ENCODE results near the gene SLC25A13. TPM values are rescaled to one million over a fixed set of nuclear protein-coding genes. Genes with fewer than 3 reads are reported as not detected.
A peak's percentile ranks its signal among the peaks of the same experiment; 100 is the strongest.

The SLC25A13 gene
- total and polyA plus RNA-seq, 3 experiments from 2014 or later = 9.7 to 13.8 (median 10.8) TPM

DNA sequence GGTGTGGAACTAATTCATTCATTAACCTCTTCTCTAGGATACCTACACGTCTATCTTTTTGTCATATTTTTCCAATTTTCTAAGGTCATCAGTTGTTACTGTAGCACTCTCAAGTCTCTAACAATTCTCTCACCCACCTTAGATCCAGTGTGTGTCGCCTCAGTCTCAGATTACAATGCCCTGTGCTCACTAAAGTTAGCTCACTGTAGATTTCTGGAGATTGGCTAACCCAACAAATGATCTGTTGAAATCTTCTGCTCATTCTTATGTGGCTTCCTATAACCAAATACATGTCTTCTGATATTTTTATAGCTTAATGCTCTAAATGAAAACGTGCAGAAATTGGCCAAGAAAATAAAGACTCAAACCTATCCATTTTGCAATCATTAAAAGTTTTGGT is 142.6 kb downstream of the SLC25A13 start:
- Mint-ChIP-seq H3K4me1 (no peaks in the 10 kb centered on the region), H3K27ac (no peak overlapping the region), H3K9me3 (no peaks in the 10 kb centered on the region), H3K27me3 (no peaks in the 10 kb centered on the region), H3K36me3 (peaks cover 8 to 41% (median 23%) of the 10 kb centered on the region in 3 donors), H3K4me3 (no peak overlapping the region)
- Histone ChIP-seq H3K27me3 (ENCODE audit: insufficient read depth, low read length, poor library complexity, severe bottlenecking) (no peaks in the 10 kb centered on the region), H3K36me3 (ENCODE audit: insufficient read depth, low read length) (no peaks in the 10 kb centered on the region), H3K9me3 (ENCODE audit: low read length) (no peaks in the 10 kb centered on the region), H3K4me1 (ENCODE audit: insufficient read depth, low read length) (no peaks in the 10 kb centered on the region), H3K4me3 (ENCODE audit: low read length) (no peak overlapping the region), H3K27ac (ENCODE audit: low read depth, low read length) (no peak overlapping the region)
- no peak for DNase-seq
- CTCF ChIA-PET = no interaction called here
- POLR2A ChIA-PET = no interaction called here

DNA sequence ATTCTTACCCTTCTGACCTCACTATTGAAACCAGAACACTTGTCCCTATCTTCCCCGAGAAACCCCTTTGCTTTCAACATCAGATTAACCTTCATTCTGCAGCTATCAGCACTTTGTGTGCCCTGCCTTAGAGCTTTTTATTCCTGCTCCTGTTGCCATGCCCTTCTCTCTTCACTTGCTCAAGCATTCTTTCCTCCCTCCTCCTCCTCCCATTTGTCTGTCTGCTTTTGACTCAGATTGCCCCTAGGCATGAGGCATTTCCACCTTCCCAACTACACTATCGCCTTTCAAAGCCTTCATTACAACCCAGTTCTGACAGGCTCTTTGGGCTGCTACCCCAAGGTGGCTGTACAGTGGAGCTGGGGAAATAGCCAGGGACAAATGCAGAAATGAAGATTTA is 143.3 kb downstream of the SLC25A13 start:
- Histone ChIP-seq H3K27ac (ENCODE audit: low read depth, low read length) (no peak overlapping the region), H3K27me3 (ENCODE audit: insufficient read depth, low read length, poor library complexity, severe bottlenecking) (no peaks in the 10 kb centered on the region), H3K9me3 (ENCODE audit: low read length) (no peaks in the 10 kb centered on the region), H3K4me3 (ENCODE audit: low read length) (no peak overlapping the region), H3K4me1 (ENCODE audit: insufficient read depth, low read length) (no peaks in the 10 kb centered on the region), H3K36me3 (ENCODE audit: insufficient read depth, low read length) (no peaks in the 10 kb centered on the region)
- H3K27me3 Mint-ChIP-seq = no peaks in the 10 kb centered on the region
- no peak overlapping the region for H3K27ac Mint-ChIP-seq
- H3K36me3 Mint-ChIP-seq = peaks cover 2 to 34% (median 17%) of the 10 kb centered on the region in 3 donors
- no peaks in the 10 kb centered on the region for H3K4me1 Mint-ChIP-seq
- POLR2A ChIA-PET = no interaction called here
- CTCF ChIA-PET = no interaction called here
- no peaks in the 10 kb centered on the region for H3K9me3 Mint-ChIP-seq
- DNase-seq = no peak
- H3K4me3 Mint-ChIP-seq = no peak overlapping the region

DNA sequence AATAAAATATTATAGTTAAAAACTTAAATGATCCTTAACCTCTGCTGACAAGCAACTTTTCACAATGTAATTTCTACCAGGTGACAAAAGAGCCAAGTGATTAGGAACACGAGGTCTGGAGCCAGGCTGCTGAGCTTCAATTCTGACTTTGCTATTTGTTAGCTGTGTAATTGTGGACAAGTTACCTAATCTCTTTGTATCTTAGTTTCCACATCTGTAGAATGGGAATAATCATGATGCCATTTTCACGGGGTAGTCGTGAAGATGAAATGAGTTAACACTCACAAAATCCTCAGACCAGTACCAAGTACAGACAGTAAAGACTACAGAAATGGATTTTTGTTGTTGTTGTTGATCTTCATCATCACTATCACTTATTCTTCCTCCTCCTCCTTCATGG is 144.5 kb downstream of the SLC25A13 start:
- CTCF ChIA-PET = no interaction called here
- no peak overlapping the region for H3K27ac ChIP-seq (ENCODE audit: low read depth, low read length)
- H3K27me3 ChIP-seq (ENCODE audit: insufficient read depth, low read length, poor library complexity, severe bottlenecking) = no peaks in the 10 kb centered on the region
- H3K36me3 ChIP-seq (ENCODE audit: insufficient read depth, low read length) = no peaks in the 10 kb centered on the region
- H3K9me3 ChIP-seq (ENCODE audit: low read length) = no peaks in the 10 kb centered on the region
- Mint-ChIP-seq H3K27me3 (no peaks in the 10 kb centered on the region), H3K27ac (no peak overlapping the region), H3K9me3 (no peaks in the 10 kb centered on the region), H3K36me3 (peaks cover 0 to 29% (median 7%) of the 10 kb centered on the region in 3 donors), H3K4me1 (no peaks in the 10 kb centered on the region), H3K4me3 (no peak overlapping the region)
- H3K4me1 ChIP-seq (ENCODE audit: insufficient read depth, low read length) = no peaks in the 10 kb centered on the region
- H3K4me3 ChIP-seq (ENCODE audit: low read length) = no peak overlapping the region
- no peak for DNase-seq
- POLR2A ChIA-PET = no interaction called here

DNA sequence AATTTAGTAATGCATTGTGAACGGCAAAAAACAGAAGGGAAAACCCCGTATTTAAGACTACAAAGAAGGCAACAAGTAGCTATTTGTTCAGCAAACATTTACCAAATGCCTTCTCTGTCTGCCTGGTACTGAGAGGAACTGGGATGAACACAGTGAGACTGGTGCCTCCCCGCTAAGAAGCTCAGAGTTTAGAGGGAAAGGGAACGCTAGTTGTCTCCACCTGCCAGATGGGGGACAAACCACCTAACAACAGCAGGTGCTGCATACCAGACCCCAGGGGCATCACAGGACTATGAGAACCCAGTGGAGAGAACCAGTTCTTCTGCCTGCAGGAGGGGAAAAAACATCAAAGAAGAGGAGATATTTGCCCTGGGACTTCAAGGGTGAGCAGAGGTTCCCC is 147.1 kb downstream of the SLC25A13 start:
- no peaks in the 10 kb centered on the region for H3K9me3 Mint-ChIP-seq
- CTCF ChIA-PET = no interaction called here
- H3K27ac ChIP-seq (ENCODE audit: low read depth, low read length) = no peak overlapping the region
- DNase-seq = no peak
- no peak overlapping the region for H3K4me3 Mint-ChIP-seq
- H3K27me3 Mint-ChIP-seq = no peaks in the 10 kb centered on the region
- H3K27ac Mint-ChIP-seq = peak overlapping the region in 1 of 8 donors; percentile 70
- POLR2A ChIA-PET = no interaction called here
- H3K4me1 Mint-ChIP-seq = no peaks in the 10 kb centered on the region
- H3K27me3 ChIP-seq (ENCODE audit: insufficient read depth, low read length, poor library complexity, severe bottlenecking) = no peaks in the 10 kb centered on the region
- no peak overlapping the region for H3K4me3 ChIP-seq (ENCODE audit: low read length)
- no peaks in the 10 kb centered on the region for H3K36me3 ChIP-seq (ENCODE audit: insufficient read depth, low read length)
- peaks cover 0 to 35% (median 12%) of the 10 kb centered on the region in 3 donors for H3K36me3 Mint-ChIP-seq
- no peaks in the 10 kb centered on the region for H3K9me3 ChIP-seq (ENCODE audit: low read length)
- no peaks in the 10 kb centered on the region for H3K4me1 ChIP-seq (ENCODE audit: insufficient read depth, low read length)

DNA sequence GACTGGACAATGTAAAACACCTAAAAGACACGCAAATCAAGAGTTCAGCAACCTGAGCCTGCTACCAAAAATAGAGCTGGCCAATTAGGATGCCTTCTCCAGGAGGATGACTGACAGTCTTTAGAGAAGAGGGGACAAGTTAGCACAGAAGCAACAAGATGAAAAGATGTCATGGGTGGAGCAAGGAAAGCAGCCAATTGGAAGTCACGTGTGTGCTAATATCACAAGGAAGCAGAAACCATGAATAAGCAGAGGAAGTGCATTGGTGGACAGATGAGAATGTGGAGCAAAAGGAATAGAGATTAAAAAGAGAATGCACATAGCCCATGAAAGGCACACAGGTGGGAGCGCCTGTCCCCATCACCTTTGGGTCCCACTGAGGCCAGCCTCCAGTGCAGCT is 148.1 kb downstream of the SLC25A13 start:
- no peak for DNase-seq
- ChIA-PET POLR2A (no interaction called here), CTCF (no interaction called here)
- no peaks in the 10 kb centered on the region for H3K27me3 ChIP-seq (ENCODE audit: insufficient read depth, low read length, poor library complexity, severe bottlenecking)
- no peaks in the 10 kb centered on the region for H3K36me3 ChIP-seq (ENCODE audit: insufficient read depth, low read length)
- Mint-ChIP-seq H3K27me3 (no peaks in the 10 kb centered on the region), H3K4me3 (no peak overlapping the region), H3K9me3 (no peaks in the 10 kb centered on the region), H3K27ac (no peak overlapping the region), H3K36me3 (peaks cover 5 to 45% (median 15%) of the 10 kb centered on the region in 3 donors), H3K4me1 (no peaks in the 10 kb centered on the region)
- no peaks in the 10 kb centered on the region for H3K4me1 ChIP-seq (ENCODE audit: insufficient read depth, low read length)
- H3K27ac ChIP-seq (ENCODE audit: low read depth, low read length) = no peak overlapping the region
- H3K4me3 ChIP-seq (ENCODE audit: low read length) = no peak overlapping the region
- H3K9me3 ChIP-seq (ENCODE audit: low read length) = no peaks in the 10 kb centered on the region

DNA sequence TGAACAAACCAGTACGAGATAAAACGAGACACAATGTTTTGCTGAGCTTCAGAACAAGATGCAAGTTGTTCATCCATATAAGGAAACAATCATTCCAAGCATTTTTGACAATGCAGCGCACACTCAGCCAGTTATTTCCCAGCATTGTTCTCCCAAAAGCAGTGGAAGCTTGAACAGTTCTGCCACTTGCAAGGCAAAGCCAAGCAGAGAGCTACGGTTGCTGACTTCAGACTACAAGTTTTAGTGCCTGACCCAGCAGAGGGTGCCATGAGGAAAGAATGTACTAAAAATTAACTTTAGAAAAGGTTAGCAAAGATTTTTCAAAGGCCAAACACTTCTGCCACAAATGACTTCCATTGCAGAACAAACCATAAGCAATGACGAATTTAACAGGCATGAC is 152.5 kb downstream of the SLC25A13 start:
- no peaks in the 10 kb centered on the region for H3K27me3 ChIP-seq (ENCODE audit: insufficient read depth, low read length, poor library complexity, severe bottlenecking)
- H3K4me1 ChIP-seq (ENCODE audit: insufficient read depth, low read length) = no peaks in the 10 kb centered on the region
- H3K36me3 Mint-ChIP-seq = peaks cover 15 to 54% (median 17%) of the 10 kb centered on the region in 3 donors
- H3K27ac Mint-ChIP-seq = no peak overlapping the region
- no peak overlapping the region for H3K27ac ChIP-seq (ENCODE audit: low read depth, low read length)
- no peaks in the 10 kb centered on the region for H3K27me3 Mint-ChIP-seq
- ChIA-PET POLR2A (no interaction called here), CTCF (no interaction called here)
- no peaks in the 10 kb centered on the region for H3K36me3 ChIP-seq (ENCODE audit: insufficient read depth, low read length)
- H3K9me3 Mint-ChIP-seq = no peaks in the 10 kb centered on the region
- no peak for DNase-seq
- H3K4me3 ChIP-seq (ENCODE audit: low read length) = no peak overlapping the region
- H3K9me3 ChIP-seq (ENCODE audit: low read length) = no peaks in the 10 kb centered on the region
- H3K4me3 Mint-ChIP-seq = no peak overlapping the region
- H3K4me1 Mint-ChIP-seq = no peaks in the 10 kb centered on the region

DNA sequence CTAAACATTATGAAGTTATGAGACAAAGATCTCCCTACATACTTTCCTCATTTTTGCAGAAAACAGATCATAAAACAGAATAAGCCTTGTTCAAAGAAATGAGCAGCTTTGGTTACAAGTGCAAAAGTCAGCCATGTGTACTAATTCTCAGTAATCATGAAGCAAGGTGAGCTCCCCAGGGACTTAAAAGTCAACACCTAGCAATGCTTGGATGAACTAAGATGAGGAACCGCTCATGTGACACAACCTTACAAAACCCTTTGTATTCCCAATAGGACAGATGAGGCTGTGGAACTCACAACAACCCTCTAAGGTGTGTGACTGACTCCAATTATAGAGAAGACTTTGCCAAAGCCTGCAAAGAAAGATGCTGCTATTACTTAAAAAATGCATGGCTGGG is 154.5 kb downstream of the SLC25A13 start:
- H3K36me3 Mint-ChIP-seq = peaks cover 24 to 63% (median 28%) of the 10 kb centered on the region in 3 donors
- H3K27ac Mint-ChIP-seq = no peak overlapping the region
- H3K4me3 ChIP-seq (ENCODE audit: low read length) = no peak overlapping the region
- ChIA-PET CTCF (no interaction called here), POLR2A (no interaction called here)
- H3K9me3 Mint-ChIP-seq = no peaks in the 10 kb centered on the region
- no peaks in the 10 kb centered on the region for H3K27me3 Mint-ChIP-seq
- H3K36me3 ChIP-seq (ENCODE audit: insufficient read depth, low read length) = no peaks in the 10 kb centered on the region
- no peaks in the 10 kb centered on the region for H3K4me1 ChIP-seq (ENCODE audit: insufficient read depth, low read length)
- H3K27me3 ChIP-seq (ENCODE audit: insufficient read depth, low read length, poor library complexity, severe bottlenecking) = no peaks in the 10 kb centered on the region
- no peaks in the 10 kb centered on the region for H3K9me3 ChIP-seq (ENCODE audit: low read length)
- no peak overlapping the region for H3K27ac ChIP-seq (ENCODE audit: low read depth, low read length)
- no peak overlapping the region for H3K4me3 Mint-ChIP-seq
- no peaks in the 10 kb centered on the region for H3K4me1 Mint-ChIP-seq
- no peak for DNase-seq

DNA sequence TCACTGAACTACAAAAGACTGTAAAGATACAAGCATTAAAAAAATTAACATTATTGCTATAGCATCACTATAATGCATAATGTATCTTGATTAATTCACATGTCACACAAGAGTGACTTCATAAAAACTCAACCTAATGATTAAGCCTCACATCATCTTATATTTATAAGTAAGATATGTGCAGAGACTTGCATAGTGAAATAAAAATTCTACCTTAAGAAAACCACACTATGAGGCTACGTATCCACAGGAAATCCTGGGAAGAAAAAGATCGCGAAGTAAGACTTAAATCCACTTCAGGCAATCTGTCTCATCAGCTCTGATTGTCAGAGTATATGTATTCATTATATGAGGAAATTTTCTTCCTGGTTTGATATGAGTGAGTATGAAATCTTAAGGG is 160.0 kb downstream of the SLC25A13 start:
- Histone ChIP-seq H3K4me1 (ENCODE audit: insufficient read depth, low read length) (no peaks in the 10 kb centered on the region), H3K27me3 (ENCODE audit: insufficient read depth, low read length, poor library complexity, severe bottlenecking) (no peaks in the 10 kb centered on the region), H3K9me3 (ENCODE audit: low read length) (no peaks in the 10 kb centered on the region), H3K4me3 (ENCODE audit: low read length) (no peak overlapping the region), H3K27ac (ENCODE audit: low read depth, low read length) (no peak overlapping the region), H3K36me3 (ENCODE audit: insufficient read depth, low read length) (no peaks in the 10 kb centered on the region)
- ChIA-PET CTCF (no interaction called here), POLR2A (no interaction called here)
- Mint-ChIP-seq H3K27ac (no peak overlapping the region), H3K4me3 (no peak overlapping the region), H3K36me3 (peaks cover 29 to 58% (median 50%) of the 10 kb centered on the region in 3 donors), H3K4me1 (no peaks in the 10 kb centered on the region), H3K9me3 (no peaks in the 10 kb centered on the region), H3K27me3 (no peaks in the 10 kb centered on the region)
- no peak for DNase-seq

DNA sequence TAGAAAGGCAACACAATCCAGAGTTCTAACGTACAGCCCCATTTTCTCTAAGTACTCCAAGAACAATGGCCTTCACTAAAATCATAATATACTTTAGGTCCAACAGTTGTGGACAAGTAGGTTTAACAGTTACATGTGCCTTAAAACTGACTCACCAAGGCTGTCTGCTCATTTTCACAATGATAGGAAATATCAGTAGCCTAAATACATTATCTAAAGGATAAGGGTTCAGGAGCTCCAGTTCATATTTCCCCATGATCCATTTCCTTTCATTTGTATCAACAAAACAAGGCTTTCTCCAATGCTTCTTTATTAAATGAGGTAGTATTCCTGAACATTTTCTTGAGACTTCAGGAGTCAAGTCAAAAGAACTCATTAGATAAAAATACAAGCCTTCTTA is 164.0 kb downstream of the SLC25A13 start:
- no peak overlapping the region for H3K4me3 Mint-ChIP-seq
- Histone ChIP-seq H3K4me3 (ENCODE audit: low read length) (no peak overlapping the region), H3K9me3 (ENCODE audit: low read length) (no peaks in the 10 kb centered on the region), H3K4me1 (ENCODE audit: insufficient read depth, low read length) (no peaks in the 10 kb centered on the region), H3K36me3 (ENCODE audit: insufficient read depth, low read length) (no peaks in the 10 kb centered on the region), H3K27ac (ENCODE audit: low read depth, low read length) (no peak overlapping the region), H3K27me3 (ENCODE audit: insufficient read depth, low read length, poor library complexity, severe bottlenecking) (no peaks in the 10 kb centered on the region)
- H3K27ac Mint-ChIP-seq = no peak overlapping the region
- no peaks in the 10 kb centered on the region for H3K27me3 Mint-ChIP-seq
- no peak for DNase-seq
- no peaks in the 10 kb centered on the region for H3K4me1 Mint-ChIP-seq
- H3K36me3 Mint-ChIP-seq = peaks cover 30 to 41% (median 39%) of the 10 kb centered on the region in 3 donors
- POLR2A ChIA-PET = no interaction called here
- H3K9me3 Mint-ChIP-seq = no peaks in the 10 kb centered on the region
- CTCF ChIA-PET = no interaction called here

Data from CD8-positive, alpha-beta memory T cell (primary cell).